ENCODE results near the gene SPTBN1. TPM values are rescaled to one million over a fixed set of nuclear protein-coding genes. Genes with fewer than 3 reads are reported as not detected.
"Not testable (repeated sequence)": the region's sequence is repeated elsewhere in the genome, so short reads cannot be mapped to it uniquely, and the experiment has no call there.

SPTBN1 gene
- total and polyA plus RNA-seq, 2 experiments from 2014 or later, result 58.1 to 204 TPM

- H3K36me3 ChIP-seq (ENCODE audit: insufficient read depth), result no peaks in the 10 kb centered on the region
- no peak overlapping the region for H2AFZ ChIP-seq
- ATAC-seq, result no peak
- DNase-seq (ENCODE audit: low spot score), result no peak
- no peak overlapping the region for H3K4me2 ChIP-seq
- H3K79me2 ChIP-seq (replicated peaks; ENCODE audit: insufficient read depth), result no peaks in the 10 kb centered on the region
- TF ChIP-seq STAT1 (IDR thresholded peaks at IDR 0.05; ENCODE audit: unreplicated experiment) (no peak), CTCF (conservative IDR thresholded peaks at IDR 0.05; ENCODE audit: low read depth in 2 of 2) (no peak), REST (IDR thresholded peaks at IDR 0.05; ENCODE audit: unreplicated experiment) (no peak), EZH2 (IDR thresholded peaks at IDR 0.05; ENCODE audit: low read depth, unreplicated experiment) (no peak), CREB1 (CRISPR knock-in tag; IDR thresholded peaks at IDR 0.05; ENCODE audit: low read depth) (no peak), NANOG (IDR thresholded peaks at IDR 0.05; ENCODE audit: borderline replicate concordance) (no peak), JUNB (IDR thresholded peaks at IDR 0.05; ENCODE audit: unreplicated experiment) (no peak)
- TF ChIP-seq, protein P1, sequence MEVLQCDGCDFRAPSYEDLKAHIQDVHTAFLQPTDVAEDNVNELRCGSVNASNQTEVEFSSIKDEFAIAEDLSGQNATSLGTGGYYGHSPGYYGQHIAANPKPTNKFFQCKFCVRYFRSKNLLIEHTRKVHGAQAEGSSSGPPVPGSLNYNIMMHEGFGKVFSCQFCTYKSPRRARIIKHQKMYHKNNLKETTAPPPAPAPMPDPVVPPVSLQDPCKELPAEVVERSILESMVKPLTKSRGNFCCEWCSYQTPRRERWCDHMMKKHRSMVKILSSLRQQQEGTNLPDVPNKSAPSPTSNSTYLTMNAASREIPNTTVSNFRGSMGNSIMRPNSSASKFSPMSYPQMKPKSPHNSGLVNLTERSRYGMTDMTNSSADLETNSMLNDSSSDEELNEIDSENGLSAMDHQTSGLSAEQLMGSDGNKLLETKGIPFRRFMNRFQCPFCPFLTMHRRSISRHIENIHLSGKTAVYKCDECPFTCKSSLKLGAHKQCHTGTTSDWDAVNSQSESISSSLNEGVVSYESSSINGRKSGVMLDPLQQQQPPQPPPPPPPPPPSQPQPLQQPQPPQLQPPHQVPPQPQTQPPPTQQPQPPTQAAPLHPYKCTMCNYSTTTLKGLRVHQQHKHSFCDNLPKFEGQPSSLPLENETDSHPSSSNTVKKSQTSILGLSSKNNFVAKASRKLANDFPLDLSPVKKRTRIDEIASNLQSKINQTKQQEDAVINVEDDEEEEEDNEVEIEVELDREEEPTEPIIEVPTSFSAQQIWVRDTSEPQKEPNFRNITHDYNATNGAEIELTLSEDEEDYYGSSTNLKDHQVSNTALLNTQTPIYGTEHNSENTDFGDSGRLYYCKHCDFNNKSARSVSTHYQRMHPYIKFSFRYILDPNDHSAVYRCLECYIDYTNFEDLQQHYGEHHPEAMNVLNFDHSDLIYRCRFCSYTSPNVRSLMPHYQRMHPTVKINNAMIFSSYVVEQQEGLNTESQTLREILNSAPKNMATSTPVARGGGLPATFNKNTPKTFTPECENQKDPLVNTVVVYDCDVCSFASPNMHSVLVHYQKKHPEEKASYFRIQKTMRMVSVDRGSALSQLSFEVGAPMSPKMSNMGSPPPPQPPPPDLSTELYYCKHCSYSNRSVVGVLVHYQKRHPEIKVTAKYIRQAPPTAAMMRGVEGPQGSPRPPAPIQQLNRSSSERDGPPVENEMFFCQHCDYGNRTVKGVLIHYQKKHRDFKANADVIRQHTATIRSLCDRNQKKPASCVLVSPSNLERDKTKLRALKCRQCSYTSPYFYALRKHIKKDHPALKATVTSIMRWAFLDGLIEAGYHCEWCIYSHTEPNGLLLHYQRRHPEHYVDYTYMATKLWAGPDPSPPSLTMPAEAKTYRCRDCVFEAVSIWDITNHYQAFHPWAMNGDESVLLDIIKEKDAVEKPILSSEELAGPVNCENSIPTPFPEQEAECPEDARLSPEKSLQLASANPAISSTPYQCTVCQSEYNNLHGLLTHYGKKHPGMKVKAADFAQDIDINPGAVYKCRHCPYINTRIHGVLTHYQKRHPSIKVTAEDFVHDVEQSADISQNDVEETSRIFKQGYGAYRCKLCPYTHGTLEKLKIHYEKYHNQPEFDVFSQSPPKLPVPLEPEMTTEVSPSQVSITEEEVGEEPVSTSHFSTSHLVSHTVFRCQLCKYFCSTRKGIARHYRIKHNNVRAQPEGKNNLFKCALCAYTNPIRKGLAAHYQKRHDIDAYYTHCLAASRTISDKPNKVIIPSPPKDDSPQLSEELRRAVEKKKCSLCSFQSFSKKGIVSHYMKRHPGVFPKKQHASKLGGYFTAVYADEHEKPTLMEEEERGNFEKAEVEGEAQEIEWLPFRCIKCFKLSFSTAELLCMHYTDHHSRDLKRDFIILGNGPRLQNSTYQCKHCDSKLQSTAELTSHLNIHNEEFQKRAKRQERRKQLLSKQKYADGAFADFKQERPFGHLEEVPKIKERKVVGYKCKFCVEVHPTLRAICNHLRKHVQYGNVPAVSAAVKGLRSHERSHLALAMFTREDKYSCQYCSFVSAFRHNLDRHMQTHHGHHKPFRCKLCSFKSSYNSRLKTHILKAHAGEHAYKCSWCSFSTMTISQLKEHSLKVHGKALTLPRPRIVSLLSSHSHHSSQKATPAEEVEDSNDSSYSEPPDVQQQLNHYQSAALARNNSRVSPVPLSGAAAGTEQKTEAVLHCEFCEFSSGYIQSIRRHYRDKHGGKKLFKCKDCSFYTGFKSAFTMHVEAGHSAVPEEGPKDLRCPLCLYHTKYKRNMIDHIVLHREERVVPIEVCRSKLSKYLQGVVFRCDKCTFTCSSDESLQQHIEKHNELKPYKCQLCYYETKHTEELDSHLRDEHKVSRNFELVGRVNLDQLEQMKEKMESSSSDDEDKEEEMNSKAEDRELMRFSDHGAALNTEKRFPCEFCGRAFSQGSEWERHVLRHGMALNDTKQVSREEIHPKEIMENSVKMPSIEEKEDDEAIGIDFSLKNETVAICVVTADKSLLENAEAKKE (CRISPR knock-in tag; IDR thresholded peaks at IDR 0.05), result no peak
- no peak overlapping the region for H3K4me3 ChIP-seq
- no peak overlapping the region for H3K27ac Mint-ChIP-seq
- H3K9me3 Mint-ChIP-seq, result peaks cover 19% of the 10 kb centered on the region
- peaks cover 7% of the 10 kb centered on the region for H3K36me3 Mint-ChIP-seq (ENCODE audit: low read depth)
- peaks cover 2% of the 10 kb centered on the region for H3K27me3 Mint-ChIP-seq (ENCODE audit: insufficient read depth, low read depth, poor library complexity)
- no peak overlapping the region for H3K4me3 Mint-ChIP-seq
- no peaks in the 10 kb centered on the region for H3K4me1 Mint-ChIP-seq
- H3F3A ChIP-seq (replicated peaks; ENCODE audit: low read depth), result no peaks in the 10 kb centered on the region
- H3K4me1 ChIP-seq (ENCODE audit: insufficient read depth), result no peaks in the 10 kb centered on the region
- H4K20me1 ChIP-seq (replicated peaks; ENCODE audit: insufficient read depth), result no peaks in the 10 kb centered on the region
- no peak overlapping the region for H3K27ac ChIP-seq (ENCODE audit: low read depth)
- no peaks in the 10 kb centered on the region for H3K9me2 ChIP-seq (ENCODE audit: insufficient read depth)
- H3K27me3 ChIP-seq (ENCODE audit: insufficient read depth), result no peaks in the 10 kb centered on the region
These were observed 241.8 kb downstream of the SPTBN1 start for GRCh38 chr2:54697934-54698333.

GRCh38 chr2:54698926-54699325 is 242.8 kb downstream of the SPTBN1 start:
- H3K36me3 ChIP-seq (ENCODE audit: insufficient read depth); H3K27ac Mint-ChIP-seq; H3F3A ChIP-seq (replicated peaks; ENCODE audit: low read depth); H3K27me3 ChIP-seq (ENCODE audit: insufficient read depth); H3K9me2 ChIP-seq (ENCODE audit: insufficient read depth); H3K4me3 Mint-ChIP-seq; ATAC-seq; H3K4me1 ChIP-seq (ENCODE audit: insufficient read depth); H3K36me3 Mint-ChIP-seq (ENCODE audit: low read depth); H3K4me1 Mint-ChIP-seq; H3K27me3 Mint-ChIP-seq (ENCODE audit: insufficient read depth, low read depth, poor library complexity); H2AFZ ChIP-seq; H3K79me2 ChIP-seq (replicated peaks; ENCODE audit: insufficient read depth); H3K4me2 ChIP-seq; H3K27ac ChIP-seq (ENCODE audit: low read depth); H3K4me3 ChIP-seq; DNase-seq (ENCODE audit: low spot score); H4K20me1 ChIP-seq (replicated peaks; ENCODE audit: insufficient read depth): not testable (repeated sequence)
- peaks cover 19% of the 10 kb centered on the region for H3K9me3 Mint-ChIP-seq

All from GM23338 (cell line).